ENCODE measurements around the gene PYM1. TPM values are rescaled to one million over a fixed set of nuclear protein-coding genes. Genes with fewer than 3 reads are reported as not detected.

Gene PYM1
- total and polyA plus RNA-seq, 2 of the 13 experiments (the other 11 are each of a cell fraction or from before 2014, with no cell fraction given) = 44.0 to 51.8 TPM

GRCh38 chr12:55877824-55878223 lies 49.9 kb downstream of the PYM1 start (continued):
- TF ChIP-seq, protein P1, sequence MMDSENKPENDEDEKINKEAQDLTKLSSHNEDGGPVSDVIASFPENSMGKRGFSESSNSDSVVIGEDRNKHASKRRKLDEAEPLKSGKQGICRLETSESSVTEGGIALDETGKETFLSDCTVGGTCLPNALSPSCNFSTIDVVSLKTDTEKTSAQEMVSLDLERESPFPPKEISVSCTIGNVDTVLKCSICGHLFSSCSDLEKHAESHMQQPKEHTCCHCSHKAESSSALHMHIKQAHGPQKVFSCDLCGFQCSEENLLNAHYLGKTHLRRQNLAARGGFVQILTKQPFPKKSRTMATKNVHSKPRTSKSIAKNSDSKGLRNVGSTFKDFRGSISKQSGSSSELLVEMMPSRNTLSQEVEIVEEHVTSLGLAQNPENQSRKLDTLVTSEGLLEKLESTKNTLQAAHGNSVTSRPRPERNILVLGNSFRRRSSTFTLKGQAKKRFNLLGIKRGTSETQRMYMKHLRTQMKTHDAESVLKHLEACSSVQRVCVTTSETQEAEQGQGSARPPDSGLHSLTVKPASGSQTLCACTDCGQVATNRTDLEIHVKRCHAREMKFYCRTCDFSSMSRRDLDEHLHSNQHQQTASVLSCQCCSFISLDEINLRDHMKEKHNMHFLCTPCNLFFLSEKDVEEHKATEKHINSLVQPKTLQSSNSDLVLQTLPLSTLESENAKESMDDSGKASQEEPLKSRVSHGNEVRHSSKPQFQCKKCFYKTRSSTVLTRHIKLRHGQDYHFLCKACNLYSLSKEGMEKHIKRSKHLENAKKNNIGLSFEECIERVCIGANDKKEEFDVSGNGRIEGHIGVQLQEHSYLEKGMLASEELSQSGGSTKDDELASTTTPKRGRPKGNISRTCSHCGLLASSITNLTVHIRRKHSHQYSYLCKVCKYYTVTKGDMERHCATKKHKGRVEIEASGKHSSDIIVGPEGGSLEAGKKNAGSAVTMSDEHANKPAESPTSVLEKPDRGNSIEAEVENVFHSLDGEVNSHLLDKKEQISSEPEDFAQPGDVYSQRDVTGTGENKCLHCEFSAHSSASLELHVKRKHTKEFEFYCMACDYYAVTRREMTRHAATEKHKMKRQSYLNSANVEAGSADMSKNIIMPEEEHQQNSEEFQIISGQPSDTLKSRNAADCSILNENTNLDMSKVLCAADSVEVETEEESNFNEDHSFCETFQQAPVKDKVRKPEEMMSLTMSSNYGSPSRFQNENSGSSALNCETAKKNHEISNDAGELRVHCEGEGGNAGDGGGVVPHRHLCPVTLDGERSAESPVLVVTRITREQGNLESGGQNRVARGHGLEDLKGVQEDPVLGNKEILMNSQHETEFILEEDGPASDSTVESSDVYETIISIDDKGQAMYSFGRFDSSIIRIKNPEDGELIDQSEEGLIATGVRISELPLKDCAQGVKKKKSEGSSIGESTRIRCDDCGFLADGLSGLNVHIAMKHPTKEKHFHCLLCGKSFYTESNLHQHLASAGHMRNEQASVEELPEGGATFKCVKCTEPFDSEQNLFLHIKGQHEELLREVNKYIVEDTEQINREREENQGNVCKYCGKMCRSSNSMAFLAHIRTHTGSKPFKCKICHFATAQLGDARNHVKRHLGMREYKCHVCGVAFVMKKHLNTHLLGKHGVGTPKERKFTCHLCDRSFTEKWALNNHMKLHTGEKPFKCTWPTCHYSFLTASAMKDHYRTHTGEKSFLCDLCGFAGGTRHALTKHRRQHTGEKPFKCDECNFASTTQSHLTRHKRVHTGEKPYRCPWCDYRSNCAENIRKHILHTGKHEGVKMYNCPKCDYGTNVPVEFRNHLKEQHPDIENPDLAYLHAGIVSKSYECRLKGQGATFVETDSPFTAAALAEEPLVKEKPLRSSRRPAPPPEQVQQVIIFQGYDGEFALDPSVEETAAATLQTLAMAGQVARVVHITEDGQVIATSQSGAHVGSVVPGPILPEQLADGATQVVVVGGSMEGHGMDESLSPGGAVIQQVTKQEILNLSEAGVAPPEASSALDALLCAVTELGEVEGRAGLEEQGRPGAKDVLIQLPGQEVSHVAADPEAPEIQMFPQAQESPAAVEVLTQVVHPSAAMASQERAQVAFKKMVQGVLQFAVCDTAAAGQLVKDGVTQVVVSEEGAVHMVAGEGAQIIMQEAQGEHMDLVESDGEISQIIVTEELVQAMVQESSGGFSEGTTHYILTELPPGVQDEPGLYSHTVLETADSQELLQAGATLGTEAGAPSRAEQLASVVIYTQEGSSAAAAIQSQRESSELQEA (CRISPR knock-in tag; IDR thresholded peaks at IDR 0.05; ENCODE audit: not compliant biosample characterization) = no peak
- TF ChIP-seq SRSF9 (IDR thresholded peaks at IDR 0.05; ENCODE audit: borderline replicate concordance, insufficient read depth, low read depth, low read length, poor library complexity, severe bottlenecking) = no peak
- TF ChIP-seq BATF2 (CRISPR knock-in tag; IDR thresholded peaks at IDR 0.05) = no peak
- TF ChIP-seq ZNF589 (CRISPR knock-in tag; conservative IDR thresholded peaks at IDR 0.05) = no peak
- no peak for TF ChIP-seq ERF (CRISPR knock-in tag; IDR thresholded peaks at IDR 0.05)
- no peak for TF ChIP-seq IKZF1 (IDR thresholded peaks at IDR 0.05)
- TF ChIP-seq NCOR1 (IDR thresholded peaks at IDR 0.05; ENCODE audit: borderline replicate concordance, low read length) = no peak
- TF ChIP-seq ZNF432 (CRISPR knock-in tag; IDR thresholded peaks at IDR 0.05; ENCODE audit: borderline replicate concordance) = no peak

Data from HepG2 (cell line).